GM19455 (cell line): ENCODE results near the gene SSB.
A peak's percentile ranks its signal among the peaks of the same experiment; 100 is the strongest.
"Not testable (repeated sequence)": the region's sequence is repeated elsewhere in the genome, so short reads cannot be mapped to it uniquely, and the experiment has no call there.

ENCODE experiments used
- ATAC-seq: cut with Tn5 transposase; IDR thresholded peaks from one replicate; pipeline ENCODE4 v1.9.1; 2021; ENCODE audit not compliant: unreplicated experiment

SSB gene

DNA sequence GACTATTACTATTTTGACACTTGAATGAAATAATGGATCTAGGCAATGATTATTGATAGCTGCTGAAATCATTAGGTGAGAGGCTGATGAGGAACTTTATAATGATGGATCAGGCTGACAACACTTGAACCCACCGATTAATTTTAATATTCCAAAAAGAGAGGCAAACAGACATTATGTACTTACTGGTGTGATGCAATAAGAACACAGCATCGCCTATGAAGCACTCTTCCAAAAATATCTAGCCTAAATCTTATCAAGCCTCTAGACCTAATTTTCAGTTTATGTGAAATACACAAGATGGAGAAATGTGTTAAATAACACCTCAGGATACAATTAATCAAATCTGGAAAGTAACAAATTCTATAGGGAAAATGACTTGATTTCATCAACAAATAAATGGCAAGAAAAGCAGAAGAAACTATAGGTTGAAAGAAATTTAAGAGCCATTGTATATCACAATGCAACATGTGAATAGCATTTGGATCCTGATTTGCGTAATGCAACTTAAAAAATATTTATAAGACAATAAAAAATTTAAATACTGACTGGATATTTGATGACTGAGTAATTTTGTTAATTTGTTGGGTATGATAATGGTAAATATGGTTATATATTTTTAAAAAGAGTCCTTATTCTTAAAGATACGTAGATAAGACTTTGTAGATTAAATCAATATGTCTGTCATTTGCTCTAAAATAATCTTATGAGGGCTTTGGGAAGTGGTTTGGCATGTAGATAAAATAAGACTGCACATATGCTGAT, 17.2 kb upstream of the SSB start:
- no peak for ATAC-seq

DNA sequence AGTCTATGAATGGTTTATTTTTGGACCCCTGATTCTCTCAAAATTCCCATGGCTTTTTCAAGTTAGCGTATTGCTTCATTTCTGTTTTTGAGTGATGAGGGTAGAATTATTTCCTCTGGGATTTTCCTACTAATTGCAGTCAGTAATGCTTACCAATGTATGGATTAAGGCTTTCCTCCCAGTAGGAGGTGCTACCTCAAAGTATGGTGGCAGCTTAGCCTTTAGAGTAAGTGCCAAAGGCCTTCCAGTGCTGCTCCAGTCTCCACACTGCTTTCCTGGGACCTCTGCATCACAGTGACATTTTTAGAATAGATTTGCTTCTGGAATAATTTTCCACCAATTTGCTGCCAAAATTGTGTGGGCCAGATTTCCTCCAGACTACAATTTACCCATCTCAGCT, 16.2 kb upstream of the SSB start:
- no peak for ATAC-seq

DNA sequence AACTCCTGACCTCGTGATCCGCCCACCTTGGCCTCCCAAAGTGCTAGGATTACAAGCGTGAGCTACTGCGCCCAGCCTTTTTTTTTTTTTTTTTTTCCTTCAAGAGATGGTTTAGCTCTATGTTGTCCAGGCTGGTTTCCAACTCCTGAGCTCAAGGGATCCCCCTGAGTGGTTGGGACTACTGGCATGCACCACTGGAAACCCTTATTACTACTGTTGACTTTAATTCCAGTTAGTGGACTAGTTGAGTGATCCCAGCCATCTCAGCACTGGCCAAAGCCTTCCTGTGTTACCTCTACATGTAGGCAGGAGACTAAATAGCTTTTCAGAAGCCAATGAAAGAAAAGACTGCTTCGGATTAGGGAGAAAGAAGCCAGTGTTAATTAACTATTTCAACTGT, 8.1 kb upstream of the SSB start:
- ATAC-seq: no peak

DNA sequence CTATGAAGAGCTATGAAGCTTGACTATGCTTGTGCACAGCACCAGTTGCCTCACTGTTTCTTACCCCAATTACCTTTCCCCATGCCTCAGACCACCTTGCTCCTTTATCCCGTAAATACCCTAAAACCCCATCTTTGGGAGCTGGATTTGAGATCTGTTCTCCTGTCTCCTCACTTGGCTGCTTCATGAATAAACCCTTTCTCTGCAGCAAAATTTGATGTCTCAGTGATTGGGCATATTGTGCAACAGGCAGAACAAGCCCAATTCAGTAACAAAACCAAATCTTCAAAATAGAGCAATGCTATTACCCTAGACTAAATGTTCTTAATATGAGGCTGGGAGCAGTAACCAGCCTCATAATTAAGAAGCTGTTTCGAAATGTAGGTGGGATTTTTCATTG, 3.5 kb upstream of the SSB start:
- no peak for ATAC-seq

DNA sequence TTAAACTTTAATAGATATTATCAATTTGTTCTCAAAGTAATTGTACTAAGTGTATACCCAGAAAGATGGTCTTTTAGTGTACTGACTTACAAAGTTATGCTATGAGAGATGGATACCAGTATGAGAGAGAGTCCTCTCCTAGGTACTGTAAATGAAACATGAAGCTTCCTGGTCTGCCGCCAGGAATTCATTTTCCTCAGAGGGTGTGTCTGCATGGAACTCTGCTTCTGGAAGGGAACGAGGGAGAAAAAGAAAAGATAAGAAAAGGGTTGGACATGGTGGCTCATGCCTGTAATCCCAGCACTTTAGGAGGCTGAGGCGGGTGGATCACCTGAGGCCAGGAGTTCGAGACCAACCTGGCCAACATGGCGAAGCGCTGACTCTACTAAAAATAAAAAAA, 2.2 kb upstream of the SSB start:
- ATAC-seq: no peak

DNA sequence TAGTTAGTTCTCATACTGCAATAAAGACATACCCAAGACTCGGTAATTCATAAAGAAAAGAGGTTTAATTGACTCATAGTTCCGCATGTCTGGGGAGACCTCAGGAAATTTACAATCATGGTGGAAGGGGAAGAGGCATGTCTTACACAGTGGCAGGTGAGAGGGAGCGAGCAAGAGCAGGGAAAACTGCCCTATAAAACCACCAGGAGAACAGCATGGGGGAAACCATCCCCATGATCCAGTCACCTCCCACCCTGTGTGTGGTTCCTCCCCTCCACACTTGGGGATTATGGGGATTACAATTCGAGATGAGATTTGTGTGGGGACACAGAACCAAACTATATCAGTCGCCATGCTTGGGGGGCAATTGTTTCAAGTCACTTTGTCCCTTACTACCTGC, 1.1 kb upstream of the SSB start:
- ATAC-seq: no peak

DNA sequence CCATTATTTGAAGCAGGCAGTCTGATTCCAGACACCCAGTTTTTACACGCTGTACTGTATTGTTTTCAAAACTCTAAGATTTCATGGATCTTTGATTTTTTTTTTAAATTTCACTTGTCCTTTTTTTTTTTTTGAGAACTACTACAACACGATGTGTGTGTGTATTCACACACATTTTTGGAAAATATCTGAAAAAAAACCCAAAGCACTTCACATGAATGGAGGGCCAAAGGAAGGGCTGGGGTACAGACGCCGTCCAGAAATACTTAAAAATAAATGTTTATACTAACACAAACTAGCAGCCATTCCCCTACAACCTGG, 314 bp upstream of the SSB start:
- no peak for ATAC-seq

DNA sequence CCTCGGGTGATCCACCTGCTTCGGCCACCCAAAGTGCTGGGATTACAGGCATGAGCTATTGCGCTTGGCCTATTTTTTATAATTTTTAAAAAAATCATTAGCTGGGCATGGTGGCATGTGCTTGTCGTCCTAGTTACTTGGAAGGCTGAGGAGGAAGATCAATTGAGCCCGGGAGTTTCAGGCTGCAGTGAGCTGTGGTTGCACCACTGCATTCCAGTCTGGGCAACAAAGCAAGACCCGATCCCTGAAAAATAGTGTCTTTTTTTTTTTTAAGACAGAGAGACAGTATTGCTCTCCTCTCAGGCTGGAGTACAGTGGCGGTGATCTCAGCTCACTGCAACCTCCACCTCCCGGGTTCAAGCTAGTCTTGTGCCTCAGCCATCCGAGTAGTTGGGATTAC, 4.8 kb downstream of the SSB start:
- no peak for ATAC-seq

DNA sequence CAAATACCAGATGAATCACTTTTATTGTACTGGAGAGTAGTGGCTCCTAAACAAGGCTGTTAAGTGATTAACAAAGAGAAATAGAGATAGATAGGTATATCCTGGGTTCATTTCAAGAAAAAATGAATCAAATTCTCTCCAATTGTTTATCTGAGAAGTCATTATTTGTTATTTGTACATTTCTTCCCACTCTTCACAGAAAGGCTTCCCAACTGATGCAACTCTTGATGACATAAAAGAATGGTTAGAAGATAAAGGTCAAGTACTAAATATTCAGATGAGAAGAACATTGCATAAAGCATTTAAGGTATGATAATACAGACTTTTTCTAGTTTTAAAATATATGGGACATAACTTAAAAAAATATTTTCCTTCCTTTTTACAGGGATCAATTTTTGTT, 7.9 kb downstream of the SSB start:
- ATAC-seq: no peak

DNA sequence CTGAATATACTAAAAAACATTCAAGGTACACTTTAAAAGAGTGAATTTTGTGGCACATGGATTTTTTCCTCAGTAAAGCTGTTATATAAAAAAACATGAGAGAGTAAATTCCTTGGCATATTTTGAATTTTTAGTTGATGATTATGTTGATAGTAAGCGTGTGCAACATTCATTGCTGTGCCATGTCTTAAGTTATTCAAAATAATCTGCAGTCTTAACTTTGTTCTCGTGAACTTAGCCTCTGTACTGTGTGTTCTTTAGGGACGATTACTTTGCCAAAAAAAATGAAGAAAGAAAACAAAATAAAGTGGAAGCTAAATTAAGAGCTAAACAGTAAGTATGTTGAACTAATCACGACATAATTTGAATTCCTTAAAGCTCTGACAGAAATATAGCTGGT, 9.6 kb downstream of the SSB start:
- ATAC-seq: no peak

DNA sequence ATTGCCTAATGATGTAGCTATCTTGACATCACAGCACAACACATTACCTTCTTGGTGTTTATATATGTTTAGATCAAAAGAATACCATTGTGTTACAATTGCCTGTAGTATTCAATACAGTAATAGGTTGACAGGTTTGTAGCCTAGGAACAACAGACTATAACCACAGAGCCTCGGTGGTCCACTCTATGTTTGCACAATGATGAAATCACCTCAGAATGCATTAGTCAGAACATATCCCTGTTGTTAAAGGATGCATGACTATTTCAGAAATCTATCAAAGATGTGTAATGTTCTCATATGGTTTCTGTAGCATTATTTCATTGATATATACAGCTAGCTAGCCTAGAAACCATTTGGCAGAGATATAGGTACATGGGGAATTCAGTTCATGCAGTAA, 17.2 kb downstream of the SSB start:
- no peak for ATAC-seq

DNA sequence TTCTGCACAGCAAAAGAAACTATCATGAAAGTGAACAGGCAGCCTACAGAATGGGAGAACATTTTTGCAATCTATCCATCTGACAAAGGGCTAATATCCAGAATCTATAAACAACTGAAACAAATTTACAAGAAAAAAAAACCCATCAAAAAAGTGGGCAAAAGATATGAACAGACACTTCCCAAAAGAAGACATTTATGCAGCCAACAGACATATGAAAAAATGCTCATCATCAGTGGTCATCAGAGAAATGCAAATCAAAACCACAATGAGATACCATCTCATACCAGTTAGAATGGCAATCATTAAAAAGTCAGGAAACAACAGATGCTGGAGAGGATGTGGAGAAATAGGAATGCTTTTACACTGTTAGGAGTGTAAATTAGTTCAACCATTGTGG, 18.3 kb downstream of the SSB start:
- ATAC-seq: not testable (repeated sequence)

DNA sequence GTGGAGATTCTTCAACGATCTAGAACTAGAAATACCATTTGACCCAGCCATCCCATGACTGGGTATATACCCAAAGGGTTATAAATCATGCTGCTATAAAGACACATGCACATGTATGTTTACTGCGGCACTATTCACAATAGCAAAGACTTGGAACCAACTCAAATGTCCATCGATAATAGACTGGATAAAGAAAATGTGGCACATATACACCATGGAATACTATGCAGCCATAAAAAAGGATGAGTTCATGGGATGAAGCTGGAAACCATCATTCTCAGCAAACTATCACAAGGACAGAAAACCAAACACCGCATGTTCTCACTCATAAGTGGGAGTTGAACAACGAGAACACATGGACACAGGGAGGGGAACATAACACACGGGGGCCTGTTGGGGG, 18.7 kb downstream of the SSB start:
- not testable (repeated sequence) for ATAC-seq

DNA sequence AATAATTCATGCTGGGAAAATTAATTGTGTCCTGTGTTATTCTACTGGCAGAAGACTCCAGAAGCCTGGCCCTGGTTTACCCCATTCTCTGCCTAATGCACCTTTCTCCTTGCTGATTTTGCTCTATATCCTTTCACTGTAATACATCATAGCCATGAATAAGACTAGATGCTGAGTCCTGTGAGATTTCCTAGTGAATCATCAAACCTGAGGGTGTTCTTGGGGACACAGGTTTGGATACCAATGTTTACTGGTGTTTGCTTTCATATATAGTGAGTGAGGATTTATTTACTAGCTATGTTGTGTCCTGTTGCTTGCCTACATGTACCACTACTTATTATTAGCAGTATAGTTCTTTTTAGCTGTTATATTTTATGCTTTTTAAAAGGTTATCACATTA, 19.6 kb downstream of the SSB start:
- ATAC-seq: no peak

DNA sequence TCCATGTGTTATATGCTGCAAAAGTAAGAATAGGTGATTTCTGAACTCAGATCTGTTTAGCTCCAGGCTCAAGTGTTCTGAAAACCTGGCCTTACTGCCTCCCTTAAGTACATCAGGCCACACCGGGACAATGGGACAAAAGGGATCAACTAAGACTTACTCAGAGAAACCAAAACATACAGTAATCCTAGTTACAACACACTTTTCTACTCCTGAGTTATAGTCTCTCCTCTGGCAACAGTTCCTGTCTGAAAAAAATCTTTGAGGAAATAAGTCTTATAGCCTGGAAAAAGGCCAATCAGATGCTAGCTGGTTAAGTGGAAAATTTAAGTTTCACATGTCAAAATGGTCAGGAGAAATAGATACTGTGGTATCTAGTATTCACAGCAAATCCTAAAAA, 20.4 kb downstream of the SSB start:
- ATAC-seq: no peak

DNA sequence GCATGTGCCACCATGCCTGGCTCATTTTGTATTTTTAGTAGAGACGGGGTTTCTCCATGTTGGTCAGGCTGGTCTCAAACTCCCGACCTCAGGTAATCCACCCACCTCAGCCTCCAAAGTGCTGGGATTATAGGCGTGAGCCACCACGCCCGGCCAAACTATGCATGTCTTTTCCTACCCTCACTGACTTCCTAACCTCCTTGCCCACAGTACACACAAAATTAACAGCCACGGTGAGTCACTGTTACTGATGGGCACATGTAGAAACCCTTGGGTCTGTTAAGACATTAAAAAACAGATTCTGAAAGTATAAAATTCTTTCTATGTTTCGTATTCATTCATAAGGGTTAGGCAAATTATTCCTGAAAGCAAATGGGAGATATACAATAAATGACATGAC, 21.4 kb downstream of the SSB start:
- ATAC-seq: not testable (repeated sequence)

DNA sequence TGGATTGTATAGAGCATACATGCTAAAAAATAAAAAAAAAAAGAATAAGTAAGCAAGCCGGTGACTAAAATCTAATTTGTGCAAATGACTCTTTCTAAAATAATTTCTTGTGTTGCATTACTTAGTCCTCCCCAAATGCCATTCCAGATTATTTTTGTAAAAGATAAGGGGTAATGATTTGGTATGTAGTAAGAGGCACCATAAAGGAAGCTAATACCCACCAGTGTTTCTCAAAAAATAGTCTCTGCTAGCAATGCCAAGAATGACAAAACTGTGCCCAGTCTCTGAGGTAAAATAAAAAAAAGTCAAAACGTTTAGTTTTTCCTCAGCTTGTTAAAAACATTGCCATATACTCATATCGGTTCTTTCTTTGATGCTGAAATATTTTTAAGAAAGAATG, 23.4 kb downstream of the SSB start:
- no peak for ATAC-seq

DNA sequence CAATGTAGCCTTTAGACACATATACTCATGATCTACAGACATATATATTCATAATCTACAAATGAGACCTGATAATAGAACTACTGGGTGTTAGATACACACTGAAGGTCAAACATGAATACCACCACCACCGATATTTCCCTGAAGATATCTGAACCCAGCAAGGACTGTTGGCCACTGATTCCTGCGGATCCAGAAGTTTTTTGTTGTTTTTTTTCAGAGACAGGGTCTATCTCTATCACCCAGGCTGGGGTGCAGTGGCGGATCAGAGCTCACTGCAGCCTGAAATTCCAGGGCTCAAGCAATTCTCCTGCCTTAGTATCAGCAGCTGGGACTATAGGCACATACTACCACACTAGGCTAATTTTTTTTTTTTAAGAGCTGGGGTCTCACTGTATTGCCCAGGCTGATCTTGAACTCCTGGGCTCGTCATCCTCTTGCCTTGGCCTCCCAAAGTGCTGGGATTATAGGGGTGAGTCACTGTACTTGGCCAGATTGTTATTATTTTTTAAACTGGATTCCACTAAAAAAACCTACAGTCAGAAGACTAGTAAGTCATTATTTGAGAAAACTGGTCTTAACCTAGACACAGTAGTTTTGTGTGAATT, 24.2 kb downstream of the SSB start:
- ATAC-seq: no peak

DNA sequence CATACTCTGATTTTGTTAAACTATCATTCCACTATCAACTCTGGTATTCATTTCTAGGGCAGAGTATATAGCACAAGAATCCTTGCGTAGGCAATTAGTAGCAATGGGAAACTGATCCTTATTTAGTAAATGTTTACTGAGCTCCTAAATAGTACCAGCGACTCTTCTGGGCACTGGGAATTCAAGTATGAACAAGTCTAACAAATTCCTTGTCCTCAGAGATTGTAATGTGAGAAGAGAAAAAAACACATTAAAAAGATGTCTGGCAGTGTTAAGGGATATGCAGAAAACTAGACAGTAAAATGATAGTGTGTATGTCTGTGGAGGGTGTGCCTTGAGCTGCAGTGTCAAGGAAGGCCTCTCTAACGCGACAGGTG, 25.3 kb downstream of the SSB start:
- ATAC-seq: no peak

DNA sequence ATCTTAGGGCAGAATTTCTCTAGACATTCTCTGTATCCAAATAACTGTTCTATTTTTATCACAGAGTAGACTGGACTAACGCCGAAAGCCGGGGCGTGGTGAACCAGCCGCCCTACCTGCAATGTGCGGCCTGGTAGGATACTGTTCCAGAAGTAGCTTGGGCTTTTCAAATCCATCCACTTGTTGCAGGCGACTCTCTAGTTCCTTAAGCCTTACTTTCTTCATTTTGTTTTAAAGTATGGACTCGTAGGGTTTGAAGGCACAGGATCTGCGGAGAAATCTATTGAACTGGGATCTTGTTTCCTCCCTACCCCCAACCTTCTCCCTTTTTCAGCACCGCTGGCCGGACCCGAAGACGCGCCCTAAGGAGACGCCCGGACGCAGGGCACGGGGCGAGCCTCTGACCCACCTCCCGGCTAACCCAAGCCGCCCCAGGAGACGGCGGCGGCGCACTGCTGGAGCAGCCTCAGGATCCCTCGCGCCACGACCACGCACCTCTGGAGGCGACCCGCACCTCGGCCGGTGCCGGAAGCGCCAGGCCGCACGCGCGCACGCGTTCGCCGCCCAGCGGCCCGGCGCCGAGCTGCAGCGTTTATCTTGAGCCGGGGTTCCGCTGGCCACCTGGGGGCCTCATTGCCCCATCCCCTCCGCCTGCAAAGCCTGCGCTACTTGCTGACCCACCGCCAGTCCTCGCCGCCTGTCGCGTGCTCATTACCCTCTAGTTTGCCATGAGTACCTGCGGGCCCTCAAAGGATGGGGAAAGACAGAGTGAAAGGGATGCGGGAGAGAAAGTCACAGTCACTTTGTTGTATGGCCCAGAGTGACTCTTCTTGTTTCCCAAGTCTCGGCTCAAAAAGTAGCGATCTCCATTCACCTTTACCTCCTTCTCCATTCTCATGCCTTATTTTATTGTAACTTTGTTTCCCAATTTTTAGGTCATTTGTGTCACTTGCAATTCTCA, 26.0 kb downstream of the SSB start, which contains the start of gene METTL5:
METTL5 (minus strand) TSS at position 533 of the 961 bp plus-strand sequence; CDS start at position 225, 308 bp downstream.
- ATAC-seq: peak; percentile 55

DNA sequence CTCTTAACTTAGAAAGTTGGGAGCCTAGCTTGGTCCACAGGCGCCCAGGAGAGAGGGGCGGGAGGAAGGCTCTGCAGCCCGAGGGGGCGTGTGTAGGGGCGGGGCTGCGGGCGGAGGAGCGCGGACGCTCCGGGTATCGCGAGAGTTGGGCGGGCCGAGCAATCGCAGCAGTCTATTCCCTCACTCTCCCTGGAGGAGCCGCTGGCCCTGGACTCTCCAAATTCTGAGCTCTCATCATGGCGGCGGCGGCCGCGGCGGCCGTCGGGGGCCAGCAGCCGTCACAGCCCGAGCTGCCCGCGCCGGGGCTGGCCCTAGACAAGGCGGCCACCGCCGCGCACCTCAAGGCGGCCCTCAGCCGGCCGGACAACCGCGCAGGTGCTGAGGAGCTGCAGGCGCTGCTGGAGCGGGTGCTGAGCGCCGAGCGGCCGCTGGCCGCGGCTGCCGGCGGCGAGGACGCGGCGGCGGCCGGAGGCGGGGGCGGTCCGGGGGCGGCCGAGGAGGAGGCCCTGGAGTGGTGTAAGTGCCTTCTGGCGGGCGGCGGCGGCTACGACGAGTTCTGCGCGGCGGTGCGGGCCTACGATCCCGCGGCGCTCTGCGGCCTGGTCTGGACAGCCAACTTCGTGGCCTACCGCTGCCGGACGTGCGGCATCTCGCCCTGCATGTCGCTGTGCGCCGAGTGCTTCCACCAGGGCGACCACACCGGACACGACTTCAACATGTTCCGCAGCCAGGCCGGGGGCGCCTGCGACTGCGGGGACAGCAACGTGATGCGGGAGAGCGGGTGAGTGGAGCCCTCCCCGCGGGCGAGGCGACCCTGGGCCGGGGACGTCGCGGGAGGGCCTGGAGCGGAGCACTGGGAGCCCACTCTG, 28.8 kb downstream of the SSB start, which contains the start of gene UBR3:
UBR3 (plus strand) TSS at position 183 of the 869 bp plus-strand sequence; CDS start at position 237, 54 bp downstream.
- ATAC-seq: peak; percentile 78
